Camera-type eye (tissue), 1 donor: ENCODE results near the gene ANO1. TPM values are rescaled to one million over a fixed set of nuclear protein-coding genes. Genes with fewer than 3 reads are reported as not detected.

ENCODE experiments used
- total RNA-seq: library from RNA; depleted of rRNA; stranded (reverse); fragments of >200 nt; gene quantifications from one replicate; pipeline ENCODE4 v1.2.3, GENCODE V29; 2014

The ANO1 gene
- total RNA-seq: 10.4 TPM

DNA sequence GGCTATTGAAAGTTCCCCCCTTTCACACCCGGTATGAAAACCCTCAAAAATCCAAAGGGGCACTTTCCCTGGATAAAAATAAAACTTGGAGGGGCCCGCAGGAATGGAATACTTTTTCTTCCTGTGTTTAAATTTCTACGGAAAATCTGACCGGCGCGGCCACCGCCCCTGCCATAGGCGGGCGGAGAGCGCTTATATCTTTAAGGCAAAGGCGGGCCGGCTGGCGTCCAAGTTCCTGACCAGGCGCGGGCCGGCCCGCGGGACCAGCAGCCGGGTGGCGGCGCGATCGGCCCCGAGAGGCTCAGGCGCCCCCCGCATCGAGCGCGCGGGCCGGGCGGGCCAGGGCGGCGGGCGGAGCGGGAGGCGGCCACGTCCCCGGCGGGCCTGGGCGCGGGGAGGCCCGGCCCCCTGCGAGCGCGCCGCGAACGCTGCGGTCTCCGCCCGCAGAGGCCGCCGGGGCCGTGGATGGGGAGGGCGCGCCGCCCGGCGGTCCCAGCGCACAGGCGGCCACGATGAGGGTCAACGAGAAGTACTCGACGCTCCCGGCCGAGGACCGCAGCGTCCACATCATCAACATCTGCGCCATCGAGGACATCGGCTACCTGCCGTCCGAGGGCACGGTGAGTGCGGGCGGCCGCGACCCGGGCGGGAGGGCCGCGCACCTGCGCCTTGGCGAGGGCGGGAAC is at the start of gene ANO1:
Gene ANO1 (plus strand): TSS at position 223 of the 686 bp plus-strand sequence. CDS start 290 bp downstream, at position 513.

GRCh38 chr11:70202920-70203750 is 125.0 kb downstream of the ANO1 start, which contains the start of gene FADD:
TSS of gene FADD (plus strand) at chr11:70203296. CDS start at chr11:70203460, 164 bp downstream.

Other genes starting within 250 kb of the ANO1 start
- 22.9 TPM for gene FADD, start 125.0 kb downstream of the ANO1 start, total RNA-seq
- gene PPFIA1, start 192.4 kb downstream of the ANO1 start, total RNA-seq: 67.5 TPM